DLD1 (cell line): ENCODE results near the gene PTPN3.

Experiments
- in situ Hi-C: cut with HindIII; loops from 2 replicates; pipeline ENCODE4 v1.10.0; 2017; ENCODE audit warnings: low sequenced_read_pairs

PTPN3 gene

DNA sequence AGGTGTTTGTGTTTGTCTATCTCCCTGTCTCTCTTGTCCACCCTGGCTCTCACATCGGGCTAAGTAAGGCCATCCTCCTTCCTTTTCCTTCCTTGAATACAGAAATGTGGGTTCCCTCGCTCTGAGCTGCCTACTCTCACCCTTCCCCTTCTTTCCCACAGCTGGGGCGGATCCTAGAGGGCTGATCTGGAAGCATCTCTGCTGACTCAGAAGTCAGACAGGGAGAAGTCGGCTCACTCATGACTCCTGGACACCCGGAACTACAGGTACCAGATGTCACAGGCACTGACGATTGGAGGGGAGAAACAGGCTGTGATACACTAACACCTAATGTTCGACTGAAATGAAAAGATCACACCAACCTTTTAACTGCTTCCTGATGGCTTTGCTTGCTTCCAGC, 41.3 kb downstream of the PTPN3 start:
- in situ Hi-C loops = no loop called here

DNA sequence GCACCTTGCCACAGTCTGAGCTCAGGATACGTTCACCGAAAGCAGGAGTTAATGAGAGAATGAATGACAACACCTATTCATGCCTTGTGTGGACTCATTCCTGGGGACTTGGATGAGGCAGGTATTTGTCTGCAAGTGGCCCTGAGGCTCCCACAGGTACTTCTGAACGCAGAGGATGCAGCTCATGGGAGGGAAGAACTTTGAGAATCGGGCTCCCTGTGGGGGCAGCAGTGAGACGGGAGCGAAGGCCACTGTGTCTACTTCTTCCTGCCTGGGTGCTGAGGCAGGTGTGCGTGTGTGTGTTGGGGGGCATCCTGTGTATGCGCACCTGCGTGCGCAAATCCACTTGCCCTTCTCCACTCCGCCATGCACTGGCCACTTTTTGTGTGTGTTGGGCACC, 42.2 kb downstream of the PTPN3 start:
- in situ Hi-C loops = no loop called here

DNA sequence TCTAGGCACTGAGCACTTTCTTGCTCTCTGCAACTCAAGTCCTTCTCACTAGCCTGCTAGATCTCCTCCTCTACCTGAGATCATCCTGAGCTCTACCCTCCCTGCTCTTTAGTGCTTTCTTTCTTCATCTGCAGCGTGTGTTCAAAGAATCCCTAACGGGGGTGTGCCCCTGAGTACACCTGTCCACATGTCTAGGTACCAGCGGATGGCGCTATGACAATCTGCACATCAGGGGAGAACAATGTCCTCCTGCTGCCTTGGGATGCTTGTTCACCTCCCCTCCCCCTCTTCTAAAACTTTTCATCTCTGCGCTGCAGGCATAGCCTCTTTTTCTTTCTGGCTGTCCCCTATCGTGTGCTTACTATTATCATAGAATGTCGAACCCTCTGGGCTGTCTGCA, 42.7 kb downstream of the PTPN3 start:
- in situ Hi-C loops = no loop called here

DNA sequence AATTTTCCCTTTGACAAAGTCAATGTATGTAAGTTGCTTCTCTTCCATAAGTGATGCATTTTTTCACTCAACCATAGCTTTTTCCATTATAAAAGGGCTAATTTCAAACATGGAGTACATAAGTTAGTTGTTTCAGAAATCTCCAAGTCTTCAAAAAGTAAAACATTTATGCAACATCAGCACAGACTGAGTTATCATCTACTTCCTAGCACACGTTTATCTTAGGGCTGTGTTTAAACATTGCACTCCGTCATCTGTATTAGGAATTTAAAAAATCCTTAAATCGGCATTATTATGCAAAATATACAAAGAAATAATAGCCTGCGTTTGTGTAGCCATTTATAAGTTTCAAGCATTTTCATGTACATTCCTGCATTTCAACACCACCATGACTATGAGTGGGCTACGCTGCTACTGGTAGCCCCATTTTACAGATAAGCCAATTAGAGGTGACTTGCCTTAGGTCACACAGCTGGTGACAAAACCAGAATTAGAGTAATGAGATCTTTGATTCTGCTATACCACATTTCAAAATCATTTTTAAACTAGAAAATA, 43.4 kb downstream of the PTPN3 start:
- in situ Hi-C loops = no loop called here

DNA sequence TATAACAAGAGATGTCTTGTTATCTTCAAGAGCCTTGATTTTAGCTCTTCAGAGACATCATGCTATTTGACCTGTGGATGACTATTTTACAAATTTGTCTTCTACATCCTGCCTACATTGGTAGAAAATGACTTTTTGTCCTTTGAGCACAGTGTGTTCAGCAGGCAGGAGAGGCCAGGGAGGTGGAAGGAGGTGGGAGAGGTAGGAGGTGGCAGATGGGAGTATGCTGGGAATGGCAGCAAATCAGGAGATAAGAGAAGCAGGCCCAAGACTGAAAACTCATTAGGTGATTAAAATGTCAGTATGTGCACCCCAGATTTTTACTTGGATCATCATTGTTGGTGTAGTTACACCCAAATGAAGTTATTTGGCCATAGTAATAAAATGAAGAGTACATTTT, 44.1 kb downstream of the PTPN3 start:
- in situ Hi-C loops = no loop called here

DNA sequence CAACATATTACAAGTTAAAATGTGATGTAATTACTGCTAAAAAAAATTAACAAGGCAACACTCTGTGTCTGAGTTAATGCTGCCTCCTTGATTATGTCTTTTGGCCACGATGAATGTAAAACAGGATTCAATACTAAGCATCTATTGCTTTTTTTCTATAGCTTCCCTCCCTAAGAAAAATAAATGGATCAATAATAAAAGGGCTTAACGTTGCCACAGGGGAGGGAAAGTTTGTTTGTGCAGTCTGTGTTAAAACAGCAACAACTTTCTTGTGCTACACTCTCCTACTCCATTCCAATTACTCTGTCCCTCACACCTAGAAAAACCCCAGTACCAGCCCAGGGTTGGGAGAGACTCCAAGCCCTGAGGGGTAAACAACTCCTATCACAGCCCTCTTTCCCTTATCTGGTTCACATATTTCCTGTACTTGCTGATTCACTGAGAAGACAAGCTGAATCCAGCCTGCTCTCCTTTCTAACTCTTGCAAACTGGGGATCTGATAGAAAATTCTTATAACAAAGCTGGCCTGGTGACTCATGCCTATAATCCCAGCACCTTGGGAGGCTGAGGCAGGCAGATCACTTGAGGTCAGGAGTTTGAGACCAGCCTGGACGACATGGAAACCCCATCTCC, 44.8 kb downstream of the PTPN3 start:
- in situ Hi-C loops = no loop called here

DNA sequence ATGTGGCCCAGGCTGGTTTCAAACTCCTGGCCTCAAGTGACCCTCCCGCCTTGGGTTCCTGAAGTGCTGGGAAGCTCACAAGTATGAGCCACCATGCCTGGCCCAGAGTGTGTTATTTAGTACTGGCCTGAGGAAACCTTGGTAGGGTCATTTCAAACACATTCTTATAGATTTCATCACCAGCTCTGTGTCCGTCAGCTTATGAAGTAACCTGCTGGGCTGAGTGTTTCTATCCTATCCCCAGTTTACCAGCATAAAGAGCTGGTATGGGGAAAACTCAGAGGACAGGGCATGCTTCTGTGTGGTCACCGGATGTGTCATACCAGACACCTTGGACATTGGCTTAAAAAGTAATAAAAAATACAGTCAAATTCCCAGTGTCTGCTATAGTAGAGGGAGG, 45.3 kb downstream of the PTPN3 start:
- in situ Hi-C loops = no loop called here

DNA sequence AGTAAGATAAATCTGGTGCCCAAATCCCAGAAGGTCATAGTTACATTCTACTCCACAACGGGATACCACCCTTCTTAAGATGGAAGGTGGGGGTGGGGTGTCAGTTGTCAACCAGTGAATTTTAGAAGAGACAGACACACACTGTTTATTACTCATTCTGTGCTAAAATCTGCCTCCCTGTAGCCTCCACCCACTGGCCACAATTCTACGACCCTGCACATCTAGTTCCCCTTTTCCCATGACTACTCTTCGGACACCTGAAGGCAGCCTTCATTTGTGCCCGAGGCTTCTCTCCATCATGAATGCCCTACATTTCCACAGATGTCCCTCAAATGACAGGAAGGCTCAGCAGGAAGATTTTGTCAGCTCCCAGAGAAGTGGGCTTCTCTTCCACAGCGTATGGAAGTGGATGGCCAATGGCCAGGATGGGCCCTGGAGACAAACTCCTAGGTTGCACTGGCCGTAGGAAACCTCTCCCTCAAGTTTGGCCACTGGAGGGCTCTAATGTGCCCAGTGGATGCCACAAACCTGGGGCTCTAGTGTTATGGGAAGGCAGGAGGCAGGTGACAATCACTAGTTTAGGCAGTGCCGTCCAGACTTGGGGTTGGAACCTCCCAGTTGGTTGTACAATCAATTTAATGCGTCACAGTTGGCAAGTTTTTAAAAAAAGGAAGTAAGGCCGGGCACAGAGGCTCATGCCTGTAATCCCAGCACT, 46.6 kb downstream of the PTPN3 start:
- in situ Hi-C loops = no loop called here

DNA sequence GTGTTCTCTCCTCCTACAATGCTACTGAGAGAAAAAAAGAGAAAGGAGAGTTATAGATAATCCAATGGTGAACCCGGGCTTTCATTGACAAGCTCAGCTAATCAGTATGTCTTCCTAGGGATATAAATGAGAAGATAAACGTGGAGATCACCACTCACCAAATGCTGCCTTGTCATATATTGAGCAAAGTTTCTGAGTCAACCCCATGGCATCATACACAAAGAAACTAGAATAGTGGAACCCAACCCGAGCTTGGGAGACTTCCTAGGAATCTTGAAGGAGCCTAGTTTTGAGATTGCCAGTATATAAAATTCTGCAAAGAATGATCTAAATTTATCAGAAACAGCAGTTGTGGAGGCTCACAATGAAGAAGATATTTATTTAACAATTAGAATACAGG, 47.8 kb downstream of the PTPN3 start:
- in situ Hi-C loops = no loop called here

DNA sequence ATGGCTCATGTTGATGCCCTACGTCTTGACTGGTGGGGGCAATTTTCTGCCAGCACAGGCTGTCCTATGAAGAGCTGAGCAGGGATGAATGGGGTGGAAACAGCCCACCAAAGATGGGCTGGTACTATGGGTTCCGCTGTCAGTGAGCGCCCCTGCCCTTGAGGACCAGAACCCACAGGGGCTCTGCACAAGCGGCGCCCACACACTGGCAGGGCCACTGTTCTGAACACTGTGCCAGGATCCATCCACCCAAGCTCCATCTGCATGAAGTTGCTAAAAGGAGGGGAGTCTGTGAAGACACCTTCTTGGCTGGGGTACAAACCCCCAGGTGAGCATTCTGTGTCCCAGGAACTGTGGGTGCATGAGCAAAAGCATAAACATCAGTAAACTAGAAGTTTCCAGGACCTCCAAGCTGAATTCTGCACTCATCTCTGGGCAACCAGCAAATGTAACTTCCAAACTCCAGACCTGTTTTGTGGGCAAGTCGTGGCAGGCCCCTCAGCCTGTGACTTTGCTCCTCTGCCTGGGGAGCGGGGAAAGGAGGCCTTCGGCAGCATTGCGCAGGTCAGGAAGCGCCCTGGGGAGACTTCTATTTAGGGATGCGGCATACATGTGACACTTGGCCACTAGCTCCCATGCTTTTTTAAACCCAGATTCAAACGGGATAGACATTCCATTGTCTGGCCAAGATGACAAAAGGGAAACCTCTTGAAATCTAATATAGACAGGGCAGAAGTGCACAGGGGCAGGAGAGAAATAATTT, 48.9 kb downstream of the PTPN3 start:
- in situ Hi-C loops = no loop called here

DNA sequence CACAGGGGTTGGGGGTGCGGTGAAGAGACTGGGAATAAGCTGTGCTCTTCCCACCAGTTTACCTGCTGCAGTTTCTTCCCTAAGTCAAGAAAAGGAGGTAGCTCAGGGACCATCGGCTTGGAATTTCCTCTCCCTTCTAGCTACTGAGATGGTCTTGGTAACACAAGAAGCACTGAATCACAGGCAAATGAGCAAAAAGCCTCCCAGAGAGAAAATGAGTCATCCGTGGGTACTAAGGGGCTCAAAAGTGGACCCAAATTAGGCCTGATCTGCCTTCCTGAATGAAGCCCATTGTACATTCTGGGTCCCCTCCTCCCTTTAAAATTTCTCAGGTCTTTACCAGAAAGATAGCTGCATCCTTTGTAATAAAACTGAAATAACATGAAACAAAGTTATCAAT, 49.9 kb downstream of the PTPN3 start:
- in situ Hi-C loops = no loop called here

DNA sequence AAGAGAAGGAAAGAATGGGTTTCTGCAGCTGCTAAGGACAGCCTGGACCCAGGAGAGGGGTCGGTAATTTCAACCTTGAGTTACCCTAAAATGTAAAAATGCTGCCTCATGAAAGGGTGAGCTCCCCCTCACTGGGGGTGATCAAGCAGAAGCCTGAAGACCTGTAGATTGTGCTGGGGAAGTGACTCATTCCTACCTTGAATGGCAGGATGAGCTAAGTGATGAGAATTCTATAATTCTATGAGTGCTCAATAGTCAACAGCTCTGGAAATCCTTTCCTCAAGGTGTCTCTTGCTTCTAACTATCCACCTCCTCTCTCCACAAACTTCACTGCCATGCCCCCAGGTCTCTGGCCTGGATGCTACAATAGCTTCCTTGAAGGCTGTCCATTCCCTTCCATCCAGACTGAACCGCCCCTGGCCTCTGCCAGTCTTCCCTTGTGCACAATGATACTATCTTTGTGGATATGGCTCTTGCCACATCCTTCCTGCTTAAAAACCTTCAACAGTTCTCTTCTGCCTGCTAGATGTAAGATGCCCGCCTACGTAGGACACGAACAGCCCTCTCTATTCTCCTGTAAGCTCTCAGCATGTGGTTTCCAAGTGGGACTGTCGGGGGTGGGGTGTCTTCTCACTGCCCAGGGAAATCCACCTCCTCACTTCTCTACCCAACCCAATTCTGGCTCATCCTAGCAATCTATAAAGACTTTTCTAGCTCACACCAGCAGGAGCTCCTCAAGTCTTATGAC, 50.6 kb downstream of the PTPN3 start:
- in situ Hi-C loops = no loop called here

DNA sequence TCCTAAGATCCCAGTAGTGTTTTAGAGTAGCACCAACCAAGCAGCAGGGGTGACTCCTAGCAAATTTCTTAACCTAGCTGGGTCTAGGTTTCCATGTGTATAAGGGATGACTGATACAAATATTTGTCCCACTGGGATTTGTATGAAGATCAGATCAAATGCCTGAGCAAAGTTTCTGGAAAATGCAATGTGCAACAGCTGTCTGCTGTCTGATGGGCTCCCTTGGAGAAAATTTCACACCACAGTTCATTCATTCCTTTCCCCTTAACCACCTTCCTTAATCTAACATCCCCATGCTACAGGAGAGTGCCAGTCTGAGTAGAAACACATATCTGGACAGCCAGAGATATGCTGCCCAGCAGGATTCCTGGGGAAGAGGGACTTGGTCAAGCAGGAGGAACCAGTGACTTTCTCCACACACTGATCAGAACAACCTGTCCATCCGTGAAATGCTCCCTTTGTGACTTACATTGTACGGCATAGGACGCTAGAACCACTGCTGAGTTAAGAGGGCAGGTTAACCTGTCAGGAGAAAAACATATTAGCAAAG, 53.3 kb downstream of the PTPN3 start:
- in situ Hi-C loops = no loop called here

DNA sequence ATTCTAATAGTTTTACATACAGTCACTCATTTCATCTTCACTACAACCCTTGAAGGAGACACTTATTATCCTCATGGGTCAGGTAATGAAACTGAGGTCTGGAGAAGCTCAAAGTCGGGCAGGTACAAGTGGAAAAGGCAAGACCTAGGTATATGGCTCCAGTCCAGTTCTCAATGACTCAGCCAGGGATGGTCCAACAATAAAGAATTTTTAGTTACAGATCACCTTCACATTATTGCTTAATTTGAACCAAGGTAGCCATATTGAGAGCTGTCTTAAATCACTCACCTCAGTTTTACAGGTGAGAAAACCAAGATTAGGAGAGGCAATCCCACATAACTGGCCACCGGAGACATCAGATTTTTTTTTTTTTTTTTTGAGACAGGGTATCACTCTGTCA, 55.4 kb downstream of the PTPN3 start:
- in situ Hi-C loops = no loop called here

DNA sequence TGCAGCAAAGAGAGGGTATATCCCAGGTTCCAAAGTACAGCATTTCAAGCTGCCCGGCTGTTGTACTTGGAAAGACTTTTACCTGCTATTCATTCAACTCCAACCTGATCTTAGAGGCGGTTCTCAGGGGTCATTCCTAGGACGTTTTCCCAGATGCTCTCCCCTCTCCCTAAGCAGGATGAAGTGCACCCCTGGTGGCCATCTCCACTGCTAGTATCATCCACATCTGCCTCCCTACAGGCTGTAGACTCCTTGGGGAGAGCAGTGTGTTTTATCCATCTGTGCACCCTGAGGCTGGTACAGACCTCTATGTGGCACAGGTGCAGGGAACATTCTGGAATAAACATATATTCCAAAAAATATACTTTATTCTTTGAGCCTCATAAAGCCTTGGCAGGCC, 56.8 kb downstream of the PTPN3 start:
- in situ Hi-C loops = no loop called here

DNA sequence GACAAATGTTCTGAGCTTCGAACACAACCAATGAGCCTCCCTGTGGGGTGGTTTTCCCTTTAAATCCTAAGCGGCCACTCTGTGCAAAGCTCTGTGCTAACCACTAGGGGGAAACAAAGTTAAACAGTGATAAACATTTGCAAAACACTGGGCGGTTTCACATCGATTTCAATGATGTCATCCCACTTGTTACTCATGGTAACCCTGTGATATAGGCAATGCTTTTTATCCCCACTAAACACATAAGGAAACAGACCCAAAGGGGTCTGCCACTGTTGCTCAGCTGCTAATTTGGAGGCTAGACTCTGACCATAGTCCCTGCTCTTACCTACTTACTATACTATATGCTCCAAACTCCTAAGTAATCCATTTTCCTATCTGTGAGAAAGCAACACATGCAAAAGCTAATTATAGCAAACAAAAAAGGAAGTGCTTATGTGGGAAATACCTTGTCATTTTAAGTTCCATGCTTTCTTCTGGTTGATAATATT, 57.3 kb downstream of the PTPN3 start:
- in situ Hi-C loops = no loop called here

DNA sequence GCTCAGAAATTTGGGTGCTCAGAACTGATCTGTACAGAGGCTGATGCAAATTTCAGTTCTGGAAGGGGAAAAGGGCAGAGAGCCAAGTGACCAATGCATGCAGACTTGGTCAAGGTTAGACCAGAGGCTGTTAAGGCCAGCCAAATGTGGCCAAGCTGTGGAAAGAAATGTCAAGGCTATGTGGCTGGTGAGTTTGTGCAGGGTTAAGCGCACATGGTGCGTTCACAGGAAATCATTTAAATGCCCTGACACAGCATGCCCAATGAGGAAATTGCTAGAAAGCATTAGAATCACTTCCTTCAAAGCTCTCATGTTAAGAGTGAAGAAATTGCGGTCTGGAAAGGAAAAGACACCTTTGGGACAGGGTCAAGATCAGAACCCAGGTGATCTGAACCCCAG, 58.0 kb downstream of the PTPN3 start:
- in situ Hi-C loops = no loop called here

DNA sequence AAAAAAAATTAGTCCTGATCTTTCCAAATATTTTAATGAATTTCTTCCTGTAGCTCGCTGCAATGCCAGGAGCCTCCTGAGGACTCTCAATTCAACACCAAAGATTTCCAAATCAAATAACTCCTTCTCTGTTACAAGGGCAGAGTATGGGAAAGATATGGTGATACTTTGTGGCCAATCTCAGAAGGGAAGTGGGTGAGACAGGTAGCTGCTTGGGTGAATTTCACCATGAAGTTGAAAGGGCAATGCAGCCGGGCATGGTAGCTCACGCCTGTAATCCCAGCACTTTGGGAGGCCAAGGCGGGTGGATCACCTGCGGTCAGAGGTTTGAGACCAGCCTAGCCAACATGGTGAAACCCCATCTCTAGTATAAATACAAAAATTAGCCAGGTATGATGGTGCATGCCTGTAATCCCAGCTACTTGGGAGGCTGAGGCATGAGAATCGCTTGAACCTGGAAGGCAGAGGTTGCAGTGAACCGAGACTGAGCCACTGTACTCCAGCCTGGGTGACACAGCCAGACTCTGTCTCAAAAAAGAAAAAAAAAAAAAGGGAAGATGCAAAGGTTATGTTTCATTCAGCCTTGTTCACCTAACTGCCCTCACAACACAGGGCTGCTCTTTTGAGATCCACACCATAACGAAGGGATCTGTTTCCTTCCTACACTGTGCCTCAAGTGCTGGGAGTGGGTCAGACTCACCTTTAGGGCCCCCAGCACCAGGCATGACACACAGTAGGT, 58.6 kb downstream of the PTPN3 start:
- in situ Hi-C loops = no loop called here

DNA sequence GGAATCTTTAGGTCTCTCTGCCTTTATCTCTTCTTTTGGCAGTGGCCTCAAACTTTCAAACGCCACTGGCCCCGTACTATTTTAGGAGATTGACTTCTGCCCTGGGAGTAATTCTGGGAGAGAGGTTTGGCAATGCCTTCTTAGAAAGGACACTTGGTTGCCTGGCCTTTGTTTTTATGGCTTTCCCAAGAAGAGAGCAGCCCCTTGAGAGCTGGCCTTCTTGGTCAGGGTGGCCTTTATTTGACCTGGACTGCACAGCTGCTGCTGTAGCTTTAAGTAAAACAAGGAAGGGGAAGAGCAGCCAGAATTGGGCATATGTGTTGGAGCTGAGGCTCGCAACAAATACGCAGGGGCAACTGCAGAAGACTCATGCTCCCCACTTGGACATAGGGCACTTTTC, 60.8 kb downstream of the PTPN3 start:
- in situ Hi-C loops = no loop called here

DNA sequence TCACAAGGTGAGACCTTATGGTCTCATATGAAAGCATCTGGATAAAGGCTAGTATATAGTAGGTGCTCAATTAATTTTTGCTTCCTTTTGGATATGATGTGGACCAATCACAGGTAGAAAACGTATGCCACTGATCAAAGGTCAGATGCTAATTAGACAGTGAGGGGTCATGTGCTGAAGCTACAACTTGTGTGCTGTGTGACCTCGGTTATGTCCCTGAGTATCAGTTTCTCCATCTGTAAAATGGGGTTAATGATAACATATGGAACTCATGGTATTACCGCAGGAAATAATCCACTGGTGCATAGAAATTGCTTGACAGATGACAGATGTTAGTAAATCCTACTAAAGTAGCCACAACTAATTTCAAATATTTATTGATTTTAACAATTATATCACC, 62.0 kb downstream of the PTPN3 start:
- in situ Hi-C loops = no loop called here
